ENCODE results near the gene STX16. TPM values are rescaled to one million over a fixed set of nuclear protein-coding genes. Genes with fewer than 3 reads are reported as not detected.

STX16 gene
- total RNA-seq, 4 donors from 2014 or later = 26.1 to 90.4 (median 47.8) TPM

- Histone ChIP-seq H3K27me3 (no peaks in the 10 kb centered on the region), H3K9me3 (no peaks in the 10 kb centered on the region), H3K4me1 (peaks cover 0 to 41% (median 13%) of the 10 kb centered on the region in 3 donors), H3K4me3 (no peak overlapping the region), H3K27ac (no peak overlapping the region), H3K36me3 (peaks cover 0 to 17% of the 10 kb centered on the region in 2 donors)
- TF ChIP-seq POLR2AphosphoS5 (IDR thresholded peaks at IDR 0.05) = no peak
- no peak for ATAC-seq
- WGBS, 2 donors (ENCODE audit: low coverage in 1 of 2) = 76 to 98% methylated on average over 3 to 4 of the region's 4 CpGs
These were observed 37.3 kb downstream of the STX16 start for GRCh38 chr20:58688414-58688813.

GRCh38 chr20:58688840-58689239 lies 37.8 kb downstream of the STX16 start:
- Histone ChIP-seq H3K36me3 (peaks cover 0 to 17% of the 10 kb centered on the region in 2 donors), H3K9me3 (no peaks in the 10 kb centered on the region), H3K27ac (peak overlapping the region in 2 of 4 donors; percentile 9 to 95), H3K27me3 (no peaks in the 10 kb centered on the region), H3K4me3 (no peak overlapping the region), H3K4me1 (peaks cover 0 to 45% (median 17%) of the 10 kb centered on the region in 3 donors)
- TF ChIP-seq, protein P1, sequence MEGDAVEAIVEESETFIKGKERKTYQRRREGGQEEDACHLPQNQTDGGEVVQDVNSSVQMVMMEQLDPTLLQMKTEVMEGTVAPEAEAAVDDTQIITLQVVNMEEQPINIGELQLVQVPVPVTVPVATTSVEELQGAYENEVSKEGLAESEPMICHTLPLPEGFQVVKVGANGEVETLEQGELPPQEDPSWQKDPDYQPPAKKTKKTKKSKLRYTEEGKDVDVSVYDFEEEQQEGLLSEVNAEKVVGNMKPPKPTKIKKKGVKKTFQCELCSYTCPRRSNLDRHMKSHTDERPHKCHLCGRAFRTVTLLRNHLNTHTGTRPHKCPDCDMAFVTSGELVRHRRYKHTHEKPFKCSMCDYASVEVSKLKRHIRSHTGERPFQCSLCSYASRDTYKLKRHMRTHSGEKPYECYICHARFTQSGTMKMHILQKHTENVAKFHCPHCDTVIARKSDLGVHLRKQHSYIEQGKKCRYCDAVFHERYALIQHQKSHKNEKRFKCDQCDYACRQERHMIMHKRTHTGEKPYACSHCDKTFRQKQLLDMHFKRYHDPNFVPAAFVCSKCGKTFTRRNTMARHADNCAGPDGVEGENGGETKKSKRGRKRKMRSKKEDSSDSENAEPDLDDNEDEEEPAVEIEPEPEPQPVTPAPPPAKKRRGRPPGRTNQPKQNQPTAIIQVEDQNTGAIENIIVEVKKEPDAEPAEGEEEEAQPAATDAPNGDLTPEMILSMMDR (IDR thresholded peaks at IDR 0.05) = no peak
- TF ChIP-seq EP300 (IDR thresholded peaks at IDR 0.05) (no peak), POLR2AphosphoS5 (IDR thresholded peaks at IDR 0.05) (no peak), POLR2A (IDR thresholded peaks at IDR 0.05) (no peak)
- 13 to 43% methylated on average over 1 to 4 of the region's 6 CpGs for WGBS, 2 donors (ENCODE audit: low coverage in 1 of 2)
- ATAC-seq = no peak

DNA sequence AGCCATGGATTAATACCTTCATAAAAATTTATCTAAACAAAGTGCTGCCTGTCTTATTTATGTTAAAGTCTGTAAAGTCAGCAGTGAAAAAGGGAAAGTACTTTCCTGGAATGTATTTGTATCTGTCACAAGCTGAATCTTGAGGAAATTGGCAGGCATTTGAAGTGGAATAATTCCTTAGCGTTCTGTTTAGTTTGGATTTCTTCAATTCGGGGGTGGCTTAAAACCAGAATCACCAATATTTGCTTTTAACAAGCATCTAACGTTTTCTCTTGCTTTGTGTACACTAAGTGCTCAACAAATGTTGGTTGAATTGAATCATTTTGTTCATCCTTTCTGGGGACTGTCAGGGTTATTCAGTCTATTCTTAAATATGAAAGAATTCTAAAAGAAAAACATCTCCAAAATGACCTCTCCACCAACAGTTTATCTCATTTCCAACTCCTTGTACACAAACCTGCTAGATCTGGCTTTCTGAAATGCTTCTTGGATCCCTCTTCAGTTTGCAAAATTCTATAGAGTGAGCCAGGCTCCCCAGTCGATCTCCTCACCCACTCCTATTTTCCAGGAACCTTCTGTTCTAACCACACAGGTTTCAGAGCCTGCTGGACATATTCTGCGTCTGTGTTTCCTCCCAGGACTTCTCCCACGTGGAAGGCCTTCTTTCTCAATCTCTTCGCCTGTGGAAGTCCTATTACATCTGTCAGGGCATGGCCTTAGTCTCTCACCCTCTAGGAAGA lies 39.5 kb downstream of the STX16 start:
- Histone ChIP-seq H3K27ac (peak overlapping the region; percentile 92 to 95 (median 94)), H3K4me1 (peaks cover 0 to 59% (median 27%) of the 10 kb centered on the region in 3 donors), H3K4me3 (no peak overlapping the region), H3K27me3 (no peaks in the 10 kb centered on the region), H3K36me3 (peaks cover 0 to 18% of the 10 kb centered on the region in 2 donors), H3K9me3 (no peaks in the 10 kb centered on the region)
- 3 to 4% methylated on average over 6 to 7 of the region's 7 CpGs for WGBS, 2 donors (ENCODE audit: low coverage in 1 of 2)
- ATAC-seq = peak; percentile 42
- peak; percentile 75 for TF ChIP-seq POLR2AphosphoS5 (IDR thresholded peaks at IDR 0.05)
- TF ChIP-seq POLR2A (IDR thresholded peaks at IDR 0.05) = no peak
- TF ChIP-seq, protein P1 (IDR thresholded peaks at IDR 0.05) = no peak

GRCh38 chr20:58691773-58692578 lies 40.9 kb downstream of the STX16 start:
- ATAC-seq = peak; percentile 62
- Histone ChIP-seq H3K27me3 (no peaks in the 10 kb centered on the region), H3K4me1 (peaks cover 0 to 59% (median 27%) of the 10 kb centered on the region in 3 donors), H3K9me3 (no peaks in the 10 kb centered on the region), H3K36me3 (peaks cover 0 to 25% of the 10 kb centered on the region in 2 donors), H3K4me3 (peak overlapping the region in 1 of 2 donors; percentile 30), H3K27ac (peak overlapping the region; percentile 92 to 95 (median 94))
- 58 to 71% methylated on average over 4 to 7 of the region's 31 CpGs for WGBS, 2 donors (ENCODE audit: low coverage in 1 of 2)
- TF ChIP-seq EP300 (IDR thresholded peaks at IDR 0.05) (no peak), POLR2AphosphoS5 (IDR thresholded peaks at IDR 0.05) (no peak), POLR2A (IDR thresholded peaks at IDR 0.05) (no peak)
- TF ChIP-seq, protein P1 (IDR thresholded peaks at IDR 0.05) = no peak

DNA sequence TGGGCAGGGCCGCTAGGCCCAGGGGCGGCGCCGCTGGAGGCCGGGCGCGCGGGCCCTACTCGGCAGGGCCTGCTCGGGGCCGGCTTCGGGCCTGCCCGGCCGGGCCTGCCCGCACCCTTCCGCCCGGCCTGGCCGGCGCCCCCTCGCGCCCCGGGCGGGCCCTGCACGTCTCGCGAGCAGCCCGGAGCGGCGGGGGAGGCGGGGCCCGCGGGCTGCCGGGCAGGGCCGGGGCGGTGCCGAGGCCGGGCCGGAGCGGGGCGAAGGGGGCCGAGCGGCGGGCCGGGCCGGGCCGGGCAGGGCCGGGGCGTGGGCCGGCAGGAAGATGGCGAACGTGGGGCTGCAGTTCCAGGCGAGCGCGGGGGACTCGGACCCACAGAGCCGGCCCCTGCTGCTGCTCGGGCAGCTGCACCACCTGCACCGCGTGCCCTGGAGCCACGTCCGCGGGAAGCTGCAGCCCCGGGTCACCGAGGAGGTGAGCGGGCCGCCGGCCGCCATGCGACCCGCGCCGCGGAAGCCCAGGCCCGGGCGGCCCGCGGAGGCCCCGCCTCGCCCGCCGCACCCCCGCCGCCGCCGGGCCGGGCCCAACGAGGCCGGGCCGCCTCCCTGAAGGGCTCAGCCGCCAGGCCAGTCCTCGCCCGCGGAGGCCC lies 41.6 kb downstream of the STX16 start, which contains the start of gene NPEPL1:
Gene NPEPL1, plus strand, starts transcription at position 222 of the 647 bp plus-strand sequence. Its CDS starts 101 bp downstream, at position 323.
- ATAC-seq = peak; percentile 88
- no peaks in the 10 kb centered on the region for H3K27me3 ChIP-seq
- H3K4me3 ChIP-seq = peak within 1 kb of the TSS; percentile 56 to 62
- TF ChIP-seq POLR2A (IDR thresholded peaks at IDR 0.05) (peak in 1 of 2 donors; percentile 18), POLR2AphosphoS5 (IDR thresholded peaks at IDR 0.05) (no peak)
- TF ChIP-seq, protein P1 (IDR thresholded peaks at IDR 0.05) = peak in 3 of 4 experiments; percentile 12 to 66 (median 60)
- H3K9me3 ChIP-seq = no peaks in the 10 kb centered on the region
- WGBS, 2 donors (ENCODE audit: low coverage in 1 of 2) = no CpG with 5 or more reads among the region's 93 CpGs
- H3K4me1 ChIP-seq = peaks cover 0 to 59% (median 27%) of the 10 kb centered on the region in 3 donors
- H3K27ac ChIP-seq = peak within 1 kb of the TSS; percentile 92 to 95 (median 94)
- peaks cover 0 to 32% of the 10 kb centered on the region in 2 donors for H3K36me3 ChIP-seq

Data from gastroesophageal sphincter (tissue), 4 donors.